Caco-2 (cell line): Measurements from ENCODE around the gene FUT7. TPM values are rescaled to one million over a fixed set of nuclear protein-coding genes. Genes with fewer than 3 reads are reported as not detected.

ENCODE experiments used
- BruUV-seq: library from RNA; stranded (reverse); fragments of 400-500 nt; replicated peaks from 2 replicates; lab custom pipeline; 2021; lab: Mats Ljungman, UMichigan
- CTCF ChIA-PET: fragments of 300-600 bp; sonication (Branson Sonifier 250); formaldehyde crosslinking; loops from one replicate; lab custom pipeline; 2022; ENCODE audit warnings: antibody characterized with exemption; lab: Charles Lee
- POLR2A ChIA-PET: fragments of 300-600 bp; sonication (Branson Sonifier 250); formaldehyde crosslinking; loops from one replicate; lab custom pipeline; 2022; ENCODE audit warnings: antibody characterized with exemption; lab: Charles Lee
- DNase-seq, 2 experiments: peaks; one replicate each; pipeline versions ENCODE4 v3.0.0 to v3.0.0-alpha.2; 2020 to 2022
- H3K27me3 ChIP-seq: replicated peaks from 2 replicates; pipeline ENCODE4 v1.6.0; 2011; ENCODE audit warnings: low read length; ENCODE audit not compliant: control insufficient read depth, insufficient read depth
- H3K36me3 ChIP-seq: 2 replicates; pipeline ENCODE4 v1.5.1; 2011; ENCODE audit warnings: low read length; ENCODE audit not compliant: control insufficient read depth, insufficient read depth
- H3K4me1 ChIP-seq: fragments of 250-450 bp; sonication (Bioruptor Pico); 2 replicates; pipeline ENCODE4 v1.5.1; 2020; ENCODE audit warnings: mild to moderate bottlenecking
- H3K4me3 ChIP-seq: 2 replicates; pipeline ENCODE4 v1.5.1; 2011; ENCODE audit warnings: low read depth, mild to moderate bottlenecking, control low read depth, low read length
- H3K9me3 ChIP-seq: fragments of 250-450 bp; sonication (Bioruptor Pico); 2 replicates; pipeline ENCODE4 v1.5.1; 2020; ENCODE audit warnings: mild to moderate bottlenecking, moderate library complexity
- H3K27ac Mint-ChIP-seq: one replicate; pipeline ENCODE4 v1.8.0; 2022; ENCODE audit warnings: mixed read lengths; ENCODE audit not compliant: unreplicated experiment
- H3K27me3 Mint-ChIP-seq: one replicate; pipeline ENCODE4 v1.8.0; 2022; ENCODE audit warnings: mixed read lengths; ENCODE audit not compliant: insufficient read depth, unreplicated experiment
- H3K36me3 Mint-ChIP-seq: one replicate; pipeline ENCODE4 v1.8.0; 2022; ENCODE audit warnings: mild to moderate bottlenecking, mixed read lengths; ENCODE audit not compliant: insufficient read depth, unreplicated experiment
- H3K4me1 Mint-ChIP-seq: one replicate; pipeline ENCODE4 v1.8.0; 2022; ENCODE audit warnings: low read depth, mixed read lengths; ENCODE audit not compliant: unreplicated experiment
- H3K4me3 Mint-ChIP-seq: one replicate; pipeline ENCODE4 v1.8.0; 2022; ENCODE audit warnings: mild to moderate bottlenecking, moderate library complexity, mixed read lengths; ENCODE audit not compliant: unreplicated experiment
- H3K9me3 Mint-ChIP-seq: one replicate; pipeline ENCODE4 v1.8.0; 2022; ENCODE audit warnings: mixed read lengths; ENCODE audit not compliant: unreplicated experiment
- CTCF ChIP-seq, 2 experiments: fragments of 200-600 bp in 1 of 2; IDR thresholded peaks; 1 replicate in 1 of 2; 2 replicates in 1 of 2; pipeline versions ENCODE4 v1.5.1 to v1.8.0; 2011 to 2022; ENCODE audit warnings: antibody characterized with exemption in 1 of 2, control low read depth in 1 of 2, inconsistent platforms in 1 of 2, low read depth in 1 of 2, low read length in 1 of 2, mild to moderate bottlenecking in 1 of 2, moderate library complexity in 1 of 2; ENCODE audit not compliant: insufficient read depth in 1 of 2, severe bottlenecking in 1 of 2, unreplicated experiment in 1 of 2
- intact Hi-C: fragments of 100-400 bp; cut with micrococcal nuclease; formaldehyde crosslinking; loops from one replicate; pipeline ENCODE4 v1.10.0; 2022; ENCODE audit not compliant: unreplicated experiment
- total RNA-seq: library from RNA; stranded (reverse); gene quantifications from 2 replicates; pipeline ENCODE4 v1.2.3, GENCODE V29; 2022

The FUT7 gene
- total RNA-seq, 1 experiment from 2014 or later = not detected

- no peaks in the 10 kb centered on the region for H3K36me3 Mint-ChIP-seq
- H3K27me3 ChIP-seq = no peaks in the 10 kb centered on the region
- no peaks in the 10 kb centered on the region for H3K4me1 ChIP-seq
- H3K4me3 ChIP-seq = no peak overlapping the region
- no peak overlapping the region for H3K4me3 Mint-ChIP-seq
- H3K9me3 ChIP-seq = no peaks in the 10 kb centered on the region
- H3K27me3 Mint-ChIP-seq = no peaks in the 10 kb centered on the region
- H3K36me3 ChIP-seq = no peaks in the 10 kb centered on the region
- no peak overlapping the region for H3K27ac Mint-ChIP-seq
- intact Hi-C loops = no loop called here
- no TSS peak for BruUV-seq
- no peak for TF ChIP-seq CTCF (IDR thresholded peaks at IDR 0.05; ENCODE audit: insufficient read depth in 1 of 2, low read depth in 1 of 2, low read length in 1 of 2, severe bottlenecking in 1 of 2, unreplicated experiment in 1 of 2)
- no peaks in the 10 kb centered on the region for H3K4me1 Mint-ChIP-seq
- DNase-seq = no peak
- ChIA-PET POLR2A (no interaction called here), CTCF (interaction anchor here (0.6 kb wide), 1 partner anchor 601 kb away, joined by 3 read pairs; no protein-coding TSS in a partner anchor)
- no peaks in the 10 kb centered on the region for H3K9me3 Mint-ChIP-seq
Measured at GRCh38 chr9:136981588-136982231, 50.2 kb downstream of the FUT7 start.

GRCh38 chr9:136980669-136981478, 51.0 kb downstream of the FUT7 start:
- H3K27me3 ChIP-seq = no peaks in the 10 kb centered on the region
- no peaks in the 10 kb centered on the region for H3K9me3 ChIP-seq
- no peak overlapping the region for H3K4me3 ChIP-seq
- Mint-ChIP-seq H3K4me1 (no peaks in the 10 kb centered on the region), H3K4me3 (no peak overlapping the region), H3K36me3 (no peaks in the 10 kb centered on the region), H3K27ac (no peak overlapping the region), H3K27me3 (no peaks in the 10 kb centered on the region), H3K9me3 (no peaks in the 10 kb centered on the region)
- ChIA-PET CTCF (interaction anchor here (0.6 kb wide), 1 partner anchor 600 kb away, joined by 3 read pairs; no protein-coding TSS in a partner anchor), POLR2A (no interaction called here)
- DNase-seq = no peak
- H3K36me3 ChIP-seq = no peaks in the 10 kb centered on the region
- H3K4me1 ChIP-seq = no peaks in the 10 kb centered on the region
- no peak for TF ChIP-seq CTCF (IDR thresholded peaks at IDR 0.05; ENCODE audit: insufficient read depth in 1 of 2, low read depth in 1 of 2, low read length in 1 of 2, severe bottlenecking in 1 of 2, unreplicated experiment in 1 of 2)
- BruUV-seq = no TSS peak
- intact Hi-C loops = no loop called here

Other genes with a start within 250 kb of the FUT7 start
- gene TMEM141, start 240.7 kb downstream of the FUT7 start, total RNA-seq = 107 and 122 TPM in 2 replicates
- gene CCDC183, start 235.8 kb downstream of the FUT7 start, total RNA-seq = 4.2 and 5.8 TPM in 2 replicates
- gene RABL6, start 224.1 kb downstream of the FUT7 start, total RNA-seq = 134 and 138 TPM in 2 replicates
- gene AJM1, start 189.6 kb downstream of the FUT7 start, total RNA-seq = 3.6 and 4.2 TPM in 2 replicates
- gene PHPT1, start 182.7 kb downstream of the FUT7 start, total RNA-seq = 103 and 105 TPM in 2 replicates
- gene MAMDC4, start 179.7 kb downstream of the FUT7 start, total RNA-seq = 8.8 and 10.8 TPM in 2 replicates
- gene EDF1, start 165.8 kb downstream of the FUT7 start, total RNA-seq = 429 and 476 TPM in 2 replicates
- 41.7 and 50.0 TPM in 2 replicates for gene TRAF2, start 145.6 kb downstream of the FUT7 start, total RNA-seq
- 66.8 and 76.1 TPM in 2 replicates for gene FBXW5, start 87.3 kb downstream of the FUT7 start, total RNA-seq
- 0.77 and 1.3 TPM in 2 replicates for gene C8G, start 86.8 kb downstream of the FUT7 start, total RNA-seq
- gene LCN12, start 79.8 kb downstream of the FUT7 start, total RNA-seq = 20.0 and 23.2 TPM in 2 replicates
- gene PTGDS, start 54.6 kb downstream of the FUT7 start, total RNA-seq = not detected in 2 replicates
- not detected in 2 replicates for gene LCNL1, start 49.1 kb downstream of the FUT7 start, total RNA-seq
- 66.2 TPM in 2 replicates for gene PAXX, start 39.7 kb downstream of the FUT7 start, total RNA-seq
- gene CLIC3, start 35.5 kb downstream of the FUT7 start, total RNA-seq = 4.5 and 4.7 TPM in 2 replicates
- gene ABCA2, start 3.9 kb downstream of the FUT7 start, total RNA-seq = 22.6 and 27.3 TPM in 2 replicates
- gene NPDC1, start 14.1 kb upstream of the FUT7 start, total RNA-seq = 44.1 and 49.2 TPM in 2 replicates
- 2.9 and 3.4 TPM in 2 replicates for gene ENTPD2, start 22.0 kb upstream of the FUT7 start, total RNA-seq
- gene SAPCD2, start 38.5 kb upstream of the FUT7 start, total RNA-seq = 53.3 and 57.5 TPM in 2 replicates
- 22.7 and 24.6 TPM in 2 replicates for gene UAP1L1, start 45.4 kb upstream of the FUT7 start, total RNA-seq
- 57.7 and 58.0 TPM in 2 replicates for gene MAN1B1, start 54.9 kb upstream of the FUT7 start, total RNA-seq
- gene DPP7, start 82.6 kb upstream of the FUT7 start, total RNA-seq = 230 and 247 TPM in 2 replicates
- 1.9 and 3.7 TPM in 2 replicates for gene GRIN1, start 107.1 kb upstream of the FUT7 start, total RNA-seq
- gene LRRC26, start 138.0 kb upstream of the FUT7 start, total RNA-seq = 2.9 and 3.0 TPM in 2 replicates
- gene TMEM210, start 140.0 kb upstream of the FUT7 start, total RNA-seq = 0.70 TPM in 1 of 2 replicates, not detected in the other
- 66.8 and 67.5 TPM in 2 replicates for gene ANAPC2, start 156.5 kb upstream of the FUT7 start, total RNA-seq
- gene SSNA1, start 156.6 kb upstream of the FUT7 start, total RNA-seq = 62.3 and 62.7 TPM in 2 replicates
- gene TPRN, start 168.7 kb upstream of the FUT7 start, total RNA-seq = 34.2 and 37.7 TPM in 2 replicates
- gene TMEM203, start 173.6 kb upstream of the FUT7 start, total RNA-seq = 36.9 and 38.4 TPM in 2 replicates
- gene NDOR1, start 173.6 kb upstream of the FUT7 start, total RNA-seq = 29.0 and 31.8 TPM in 2 replicates
- gene RNF208, start 190.2 kb upstream of the FUT7 start, total RNA-seq = 6.3 and 6.5 TPM in 2 replicates
- 1.7 and 1.8 TPM in 2 replicates for gene CYSRT1, start 193.1 kb upstream of the FUT7 start, total RNA-seq
- 0.27 TPM in 1 of 2 replicates, not detected in the other for gene RNF224, start 195.4 kb upstream of the FUT7 start, total RNA-seq
- 0.19 TPM in 1 of 2 replicates, not detected in the other for gene SLC34A3, start 198.8 kb upstream of the FUT7 start, total RNA-seq
- 481 and 487 TPM in 2 replicates for gene TUBB4B, start 209.2 kb upstream of the FUT7 start, total RNA-seq
- not detected in 2 replicates for gene STPG3, start 219.2 kb upstream of the FUT7 start, total RNA-seq
- 79.1 and 79.8 TPM in 2 replicates for gene NELFB, start 223.2 kb upstream of the FUT7 start, total RNA-seq
- gene TOR4A, start 245.6 kb upstream of the FUT7 start, total RNA-seq = 1.8 and 1.9 TPM in 2 replicates